GM12878 (cell line): Measurements from ENCODE around the gene OR56B1. TPM values are rescaled to one million over a fixed set of nuclear protein-coding genes. Genes with fewer than 3 reads are reported as not detected.

Experiments used
- ATAC-seq: fragments of 200-7000 bp; cut with Tn5 transposase; 3 replicates; pipeline ENCODE4 v1.9.1; 2020; ENCODE audit warnings: mild to moderate bottlenecking, moderate library complexity
- BruUV-seq: library from RNA; stranded (reverse); fragments of 400-500 nt; replicated peaks from 2 replicates; lab custom pipeline; 2021; lab: Mats Ljungman, UMichigan
- CTCF ChIA-PET: fragments of 300-600 bp; sonication (Branson Sonifier 250); formaldehyde crosslinking; extraction: SDS; loops from one replicate; lab custom pipeline; 2021; ENCODE audit warnings: inconsistent platforms; lab: Yijun Ruan, JAX
- POLR2A ChIA-PET: fragments of 350-600 bp; formaldehyde crosslinking; extraction: SDS; loops from one replicate; lab custom pipeline; 2021; ENCODE audit warnings: inconsistent platforms; lab: Charles Lee
- RAD21 ChIA-PET: fragments of 300-600 bp; sonication (Branson Sonifier 250); formaldehyde crosslinking; loops from one replicate; lab custom pipeline; 2023; ENCODE audit warnings: antibody characterized with exemption; ENCODE audit not compliant: unreplicated experiment; lab: Charles Lee
- SMC1A ChIA-PET: fragments of 300-600 bp; sonication (Branson Sonifier 250); formaldehyde crosslinking; loops from one replicate; lab custom pipeline; 2023; ENCODE audit not compliant: unreplicated experiment, uncharacterized antibody; lab: Charles Lee
- DNase-seq: peaks from one replicate; pipeline ENCODE4 v3.0.0-alpha.2; 2011; ENCODE audit warnings: low read depth, low spot score
- FAIRE-seq: peaks from 3 replicates; lab custom pipeline; 2011; peaks lifted over from hg19 to GRCh38; lab: Jason Lieb, UNC
- H2AFZ ChIP-seq: 2 replicates; pipeline ENCODE4 v1.6.0; 2011; ENCODE audit warnings: low read depth, low read length, control low read depth; ENCODE audit not compliant: control insufficient read depth
- H3K27ac ChIP-seq: 2 replicates; pipeline ENCODE4 v1.5.1; 2011; ENCODE audit warnings: control low read depth; ENCODE audit not compliant: control insufficient read depth, insufficient read depth
- H3K27me3 ChIP-seq, 2 experiments: replicated peaks in 1 of 2; 2 replicates each; pipeline versions ENCODE4 v1.6.0 to v1.6.1; 2011; ENCODE audit warnings: low read length in 1 of 2; ENCODE audit not compliant: control insufficient read depth in 2 of 2, insufficient read depth in 2 of 2
- H3K36me3 ChIP-seq, 2 experiments: 2 replicates each; pipeline ENCODE4 v1.5.1; 2011; ENCODE audit warnings: low read length in 1 of 2; ENCODE audit not compliant: control insufficient read depth in 2 of 2, insufficient read depth in 2 of 2
- H3K4me1 ChIP-seq: 2 replicates; pipeline ENCODE4 v1.6.1; 2011; ENCODE audit warnings: mild to moderate bottlenecking, low read length, moderate library complexity, mixed read lengths; ENCODE audit not compliant: control insufficient read depth, insufficient read depth
- H3K4me2 ChIP-seq: 2 replicates; pipeline ENCODE4 v1.6.0; 2011; ENCODE audit warnings: control low read depth; ENCODE audit not compliant: control insufficient read depth, insufficient read depth
- H3K4me3 ChIP-seq: fragments of 200-600 bp; sonication (generic); 2 replicates; pipeline ENCODE4 v1.5.1; 2016
- H3K79me2 ChIP-seq: 2 replicates; pipeline ENCODE4 v1.6.0; 2011; ENCODE audit warnings: low read length; ENCODE audit not compliant: control insufficient read depth, insufficient read depth
- H3K9ac ChIP-seq: 2 replicates; pipeline ENCODE4 v1.8.0; 2011; ENCODE audit warnings: low read length, control low read depth, mixed read lengths; ENCODE audit not compliant: control insufficient read depth, insufficient read depth
- H3K9me3 ChIP-seq: replicated peaks from 3 replicates; pipeline ENCODE4 v1.5.1; 2011; ENCODE audit warnings: mild to moderate bottlenecking, low read length; ENCODE audit not compliant: control insufficient read depth, insufficient read depth
- H4K20me1 ChIP-seq: 2 replicates; pipeline ENCODE4 v1.6.0; 2011; ENCODE audit not compliant: control insufficient read depth, insufficient read depth
- POLR2AphosphoS5 ChIP-seq: IDR thresholded peaks from 2 replicates; pipeline ENCODE4 v1.6.1; 2011; ENCODE audit warnings: mild to moderate bottlenecking, low read length, inconsistent platforms
- WGBS: methylation state at CpG from one replicate; pipeline ENCODE4 v1.1.6; 2016; ENCODE audit warnings: low lambda C conversion rate; ENCODE audit not compliant: insufficient replicate concordance, insufficient coverage; ENCODE audit errors: missing lambda C conversion rate; 5-methylcytosine and 5-hydroxymethylcytosine counted together
- in situ Hi-C: fragments of 300-500 bp; cut with MboI; formaldehyde crosslinking; loops from 9 replicates; pipeline ENCODE4 v1.14.3; 2018; ENCODE audit warnings: mixed read lengths
- intact Hi-C: fragments of 100-400 bp; cut with micrococcal nuclease; formaldehyde crosslinking; loops from one replicate; pipeline ENCODE4 v1.14.2; 2022; ENCODE audit not compliant: unreplicated experiment
- polyA plus RNA-seq, 11 experiments: library from polyadenylated mRNA; depleted of rRNA in 4 of 11; unstranded in 6 of 11; stranded (reverse) in 5 of 11; fragments of >200 nt; fragmentation: Nextera tagmentation in 4 of 11; fragmentation: Illumina TruSeq in 1 of 11; extraction: Ambion mirVana in 4 of 11; extraction: Trizol in 1 of 11; gene quantifications; 1 replicate in 1 of 11; 2 replicates in 10 of 11; pipeline versions ENCODE4 v1.2.1 to v1.2.3, GENCODE V29; 2011 to 2016; ENCODE audit warnings: inconsistent platforms in 2 of 11, missing spikeins in 2 of 11, low read depth in 1 of 11
- total RNA-seq, 4 experiments: library from RNA; depleted of rRNA in 3 of 4; stranded (reverse); fragments of >200 nt in 3 of 4; fragmentation: Illumina TruSeq in 1 of 4; extraction: Trizol in 1 of 4; gene quantifications; 2 replicates each; pipeline versions ENCODE4 v1.2.1 to v1.2.3, GENCODE V29; 2013 to 2021
- TF ChIP-seq, protein P1 (sequence below): fragments of 450-650 bp; IDR thresholded peaks from 2 replicates; pipeline ENCODE4 v1.6.1; 2016; ENCODE audit warnings: mild to moderate bottlenecking
- TF ChIP-seq, protein P2 (sequence below): IDR thresholded peaks from 2 replicates; pipeline ENCODE4 v1.6.1; 2011; ENCODE audit warnings: low read depth, low read length, improper control_type of control experiment, borderline replicate concordance

Gene OR56B1
- total and polyA plus RNA-seq, 10 of the 15 experiments (the other 5 are each of a cell fraction or from before 2014, with no cell fraction given), result 0.04 to 0.71 (median 0.36) TPM; not detected in 3

GRCh38 chr11:5695580-5695979 is 40.7 kb upstream of the OR56B1 start:
- intact Hi-C loops, result loop anchor here (10.0 kb wide), 1 partner anchor 1049 kb away; no protein-coding TSS in a partner anchor
- CTCF ChIA-PET, result interaction anchor here (1.0 to 1.1 kb wide), 2 partner anchors 11 to 16 kb away, joined by 5 to 6 read pairs; partner anchors contain the start of gene TRIM5

More at GRCh38 chr11:5695580-5695979, 40.7 kb upstream of the OR56B1 start:
- H3K9me3 ChIP-seq, result no peaks in the 10 kb centered on the region; the same call in 2 of the 3 replicates
- ChIA-PET POLR2A (interaction anchor here (0.9 to 1.8 kb wide), 2 partner anchors 11 to 71 kb away, joined by 5 to 6 read pairs; partner anchors contain the start of genes TRIM34 and TRIM5), RAD21 (interaction anchor here (2.8 kb wide), 1 partner anchor 10 kb away, joined by 10 read pairs; the partner anchor contains the start of gene TRIM5), SMC1A (no interaction called here)
- no peaks in the 10 kb centered on the region for H3K27me3 ChIP-seq
- H3K27ac ChIP-seq, result no peak overlapping the region
- no peak for ATAC-seq
- no peak for FAIRE-seq
- H3K9ac ChIP-seq, result no peak overlapping the region
- no peak overlapping the region for H2AFZ ChIP-seq
- no peak for DNase-seq
- TF ChIP-seq, protein P1, sequence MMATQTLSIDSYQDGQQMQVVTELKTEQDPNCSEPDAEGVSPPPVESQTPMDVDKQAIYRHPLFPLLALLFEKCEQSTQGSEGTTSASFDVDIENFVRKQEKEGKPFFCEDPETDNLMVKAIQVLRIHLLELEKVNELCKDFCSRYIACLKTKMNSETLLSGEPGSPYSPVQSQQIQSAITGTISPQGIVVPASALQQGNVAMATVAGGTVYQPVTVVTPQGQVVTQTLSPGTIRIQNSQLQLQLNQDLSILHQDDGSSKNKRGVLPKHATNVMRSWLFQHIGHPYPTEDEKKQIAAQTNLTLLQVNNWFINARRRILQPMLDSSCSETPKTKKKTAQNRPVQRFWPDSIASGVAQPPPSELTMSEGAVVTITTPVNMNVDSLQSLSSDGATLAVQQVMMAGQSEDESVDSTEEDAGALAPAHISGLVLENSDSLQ, result no peak
- TF ChIP-seq, protein P2, sequence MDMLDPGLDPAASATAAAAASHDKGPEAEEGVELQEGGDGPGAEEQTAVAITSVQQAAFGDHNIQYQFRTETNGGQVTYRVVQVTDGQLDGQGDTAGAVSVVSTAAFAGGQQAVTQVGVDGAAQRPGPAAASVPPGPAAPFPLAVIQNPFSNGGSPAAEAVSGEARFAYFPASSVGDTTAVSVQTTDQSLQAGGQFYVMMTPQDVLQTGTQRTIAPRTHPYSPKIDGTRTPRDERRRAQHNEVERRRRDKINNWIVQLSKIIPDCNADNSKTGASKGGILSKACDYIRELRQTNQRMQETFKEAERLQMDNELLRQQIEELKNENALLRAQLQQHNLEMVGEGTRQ, result no peak
- peak; percentile 8; the same call in 1 of the 2 replicates for TF ChIP-seq POLR2AphosphoS5
- H3K4me2 ChIP-seq, result no peak overlapping the region
- in situ Hi-C loops, result loop anchor here (25.0 kb wide), 2 partner anchors 1817 to 1833 kb away; partner anchors contain the start of genes PPFIBP2 and STIM1
- peaks cover 6 to 39% of the 10 kb centered on the region in 2 experiments for H3K36me3 ChIP-seq
- WGBS, result 100% methylated on average over 1 of the region's 1 CpG
- BruUV-seq, result no TSS peak
- no peak overlapping the region for H3K4me3 ChIP-seq
- H3K79me2 ChIP-seq, result peaks cover 75% of the 10 kb centered on the region
- H4K20me1 ChIP-seq, result peaks cover 5% of the 10 kb centered on the region; the same call in 1 of the 2 replicates
- no peaks in the 10 kb centered on the region; the same call in 1 of the 2 replicates for H3K4me1 ChIP-seq
